GM18858 (cell line): ENCODE measurements around the gene THRB.
"Not testable (repeated sequence)": the region's sequence is repeated elsewhere in the genome, so short reads cannot be mapped to it uniquely, and the experiment has no call there.

Experiments used
- ATAC-seq: cut with Tn5 transposase; IDR thresholded peaks from one replicate; pipeline ENCODE4 v1.9.1; 2021; ENCODE audit not compliant: unreplicated experiment

The THRB gene

DNA sequence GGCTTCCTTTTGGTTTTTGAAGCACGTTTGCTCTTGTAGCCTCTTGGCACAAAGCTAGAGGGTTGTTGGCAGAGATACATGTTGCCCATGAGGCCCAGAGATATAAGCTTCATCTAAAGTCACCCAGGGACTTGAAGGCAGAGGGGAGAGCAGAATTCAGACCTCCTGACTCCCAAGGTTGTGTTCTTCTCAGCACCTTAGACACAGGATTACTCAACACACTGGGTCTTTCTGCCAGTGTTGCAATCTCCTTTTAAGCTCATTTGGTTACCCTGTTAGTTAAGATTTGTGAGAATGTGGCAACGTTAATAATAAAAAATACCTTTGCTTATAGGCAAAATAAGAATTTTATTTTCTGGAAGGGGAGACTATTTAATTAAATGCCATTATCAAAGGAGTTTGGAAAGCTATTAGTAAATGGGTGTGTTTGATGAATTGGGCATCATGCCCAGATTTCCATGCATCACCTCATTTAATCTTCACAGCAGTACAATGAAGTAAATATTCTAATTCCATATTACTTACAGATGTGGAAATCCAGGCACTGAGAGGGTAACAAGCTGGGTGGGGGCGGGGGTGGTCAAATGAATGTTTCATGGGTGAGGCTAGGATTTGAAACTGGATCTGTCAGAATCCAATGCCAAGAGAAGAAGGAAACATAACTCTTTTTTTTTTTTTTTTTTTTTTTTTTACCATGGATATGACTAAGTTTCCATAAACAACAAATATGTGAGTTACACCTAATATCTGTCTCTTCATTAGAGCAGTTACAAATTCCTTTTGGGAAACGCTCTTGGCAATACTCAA, 366.2 kb downstream of the THRB start:
- ATAC-seq = no peak

- ATAC-seq = no peak
Measured at GRCh38 chr3:24123596-24123995, 371.1 kb downstream of the THRB start.

DNA sequence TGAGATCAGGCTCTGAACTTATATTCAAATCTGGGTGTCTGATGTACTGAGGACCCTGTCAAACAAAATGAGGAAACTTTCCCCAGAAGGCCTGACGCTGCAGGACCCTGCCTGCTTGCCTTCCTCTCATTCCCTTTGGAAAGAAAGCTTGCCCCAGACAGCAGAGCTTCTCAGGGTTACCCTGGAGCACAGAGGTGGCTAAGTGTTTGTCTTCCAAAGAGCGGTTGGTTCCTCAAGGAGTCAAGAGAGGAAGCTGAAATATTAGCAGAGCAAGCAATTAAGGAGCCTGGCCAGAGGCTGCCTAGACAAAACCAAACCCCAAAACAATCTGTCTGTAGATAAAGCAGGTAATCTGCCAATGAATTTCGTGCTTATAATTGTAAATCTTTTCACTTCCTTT, 374.2 kb downstream of the THRB start:
- no peak for ATAC-seq

DNA sequence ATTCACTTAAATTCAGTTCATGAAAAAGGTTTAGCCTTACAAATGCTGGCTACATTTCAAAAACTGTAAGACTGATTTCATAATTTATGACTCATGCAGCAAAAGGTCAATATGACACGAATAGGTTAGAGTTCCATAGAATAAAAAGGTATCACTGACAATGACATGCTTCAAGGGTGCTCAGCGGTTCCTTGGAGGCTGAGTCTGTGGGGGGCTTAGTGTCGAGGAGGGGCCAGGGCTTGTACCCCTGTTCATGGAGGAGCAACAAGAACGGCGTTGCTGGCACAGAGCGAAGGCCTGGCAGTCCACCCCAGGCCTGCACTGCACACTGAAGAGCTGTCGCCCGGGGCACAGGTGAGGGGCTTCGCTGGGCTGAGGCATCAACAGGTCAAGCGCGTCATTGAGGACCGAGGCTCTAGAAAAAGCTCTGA, 375.3 kb downstream of the THRB start:
- no peak for ATAC-seq

DNA sequence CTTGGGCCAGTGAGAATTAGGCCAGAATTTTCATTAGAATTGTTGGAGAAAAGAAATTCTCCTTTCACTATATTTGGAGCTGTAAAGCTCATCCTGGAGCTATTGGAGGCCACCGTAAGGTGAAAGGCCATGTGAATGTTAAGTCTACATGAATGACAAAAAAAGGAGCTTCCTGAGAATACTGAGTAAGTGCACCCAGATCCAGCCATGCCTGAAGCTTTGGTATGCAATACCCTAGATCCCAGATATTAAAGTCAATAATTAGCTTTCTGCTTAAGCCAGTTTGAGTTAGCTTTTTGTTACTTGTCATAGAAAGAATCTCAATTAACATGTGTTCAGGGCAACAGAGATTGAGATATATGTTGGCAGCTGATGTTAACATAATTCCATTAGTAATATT, 377.1 kb downstream of the THRB start:
- ATAC-seq = no peak

DNA sequence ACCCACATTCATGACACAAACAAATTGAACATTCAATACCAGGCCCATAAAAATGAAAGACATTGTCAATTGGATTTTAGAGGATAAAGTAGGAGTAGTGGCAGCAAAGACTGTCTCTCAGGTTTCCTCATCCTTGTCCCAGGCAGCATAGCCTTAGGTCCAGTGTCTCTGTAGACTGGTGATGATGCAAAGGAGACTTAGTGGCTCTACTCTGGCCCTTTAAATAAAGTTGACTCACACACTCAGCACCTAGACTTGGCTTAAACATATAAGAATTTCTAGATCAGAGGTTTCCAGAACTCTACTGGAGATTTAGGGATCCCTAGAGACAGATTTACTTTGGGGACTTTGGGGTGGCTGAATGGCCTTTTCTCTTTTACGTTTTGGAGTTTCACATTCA, 382.9 kb downstream of the THRB start:
- no peak for ATAC-seq

GRCh38 chr3:24110051-24110450, 384.6 kb downstream of the THRB start:
- ATAC-seq = no peak

GRCh38 chr3:24101676-24102168, 392.9 kb downstream of the THRB start:
- ATAC-seq = no peak

GRCh38 chr3:24100696-24101402, 393.8 kb downstream of the THRB start:
- ATAC-seq = no peak

- ATAC-seq = no peak
Measured at GRCh38 chr3:24096695-24097290, 397.9 kb downstream of the THRB start.

DNA sequence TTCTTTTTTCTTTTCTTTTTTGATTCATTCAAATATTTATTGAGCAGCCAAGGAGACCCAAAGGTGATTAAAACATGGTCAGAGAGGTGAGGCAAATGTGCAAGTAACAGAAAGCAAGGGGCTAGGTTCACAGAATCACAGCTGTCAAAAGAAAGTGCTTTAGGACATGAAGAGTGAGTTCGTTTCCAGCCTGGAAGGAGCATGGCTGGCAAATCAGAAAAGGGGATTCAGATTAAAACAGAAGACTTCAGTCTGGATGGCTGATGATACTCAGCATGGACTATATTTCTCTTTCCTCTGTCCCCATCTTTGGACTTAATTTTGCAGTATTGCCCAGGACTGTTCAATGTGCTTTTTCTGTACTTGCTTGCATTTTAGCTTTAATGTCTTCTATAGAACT, 398.4 kb downstream of the THRB start:
- ATAC-seq = no peak

DNA sequence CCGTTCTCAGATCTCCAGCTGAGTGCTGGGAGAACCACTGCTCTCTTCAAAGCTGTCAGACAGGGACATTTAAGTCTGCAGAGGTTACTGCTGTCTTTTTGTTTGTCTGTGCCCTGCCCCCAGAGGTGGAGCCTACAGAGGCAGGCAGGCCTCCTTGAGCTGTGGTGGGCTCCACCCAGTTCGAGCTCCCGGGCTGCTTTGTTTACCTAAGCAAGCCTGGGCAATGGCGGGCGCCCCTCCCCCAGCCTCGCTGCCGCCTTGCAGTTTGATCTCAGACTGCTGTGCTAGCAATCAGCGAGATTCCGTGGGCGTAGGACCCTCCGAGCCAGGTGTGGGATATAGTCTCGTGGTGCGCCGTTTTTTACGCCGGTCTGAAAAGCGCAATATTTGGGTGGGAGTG, 399.8 kb downstream of the THRB start:
- ATAC-seq = not testable (repeated sequence)

GRCh38 chr3:24088782-24089181, 405.9 kb downstream of the THRB start:
- peak; percentile 68 for ATAC-seq

GRCh38 chr3:24087469-24087868, 407.2 kb downstream of the THRB start:
- ATAC-seq = no peak

- ATAC-seq = no peak
Measured at GRCh38 chr3:24086617-24087404, 407.8 kb downstream of the THRB start.

GRCh38 chr3:24086206-24086605, 408.4 kb downstream of the THRB start:
- no peak for ATAC-seq

DNA sequence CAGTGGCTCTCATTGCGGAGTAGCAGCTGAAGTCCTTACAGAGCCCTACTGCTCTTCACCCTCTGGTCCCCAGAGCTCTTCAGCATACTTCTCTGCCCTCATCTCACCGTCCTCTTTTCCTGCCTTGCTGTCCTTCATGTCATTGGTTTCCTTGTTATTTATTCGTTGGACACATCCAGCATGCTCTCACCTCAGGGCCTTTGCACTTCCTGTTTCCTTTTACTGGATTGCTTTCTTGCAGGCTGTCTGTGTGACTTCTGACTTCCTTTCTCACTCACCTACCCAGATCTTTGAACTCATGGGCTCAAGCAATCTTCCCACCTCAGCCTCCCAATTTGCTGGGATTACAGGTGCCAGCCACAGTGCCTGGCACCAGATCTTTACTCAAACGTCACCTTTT, 422.5 kb downstream of the THRB start:
- no peak for ATAC-seq

- no peak for ATAC-seq
Measured at GRCh38 chr3:24069045-24069444, 425.6 kb downstream of the THRB start.

DNA sequence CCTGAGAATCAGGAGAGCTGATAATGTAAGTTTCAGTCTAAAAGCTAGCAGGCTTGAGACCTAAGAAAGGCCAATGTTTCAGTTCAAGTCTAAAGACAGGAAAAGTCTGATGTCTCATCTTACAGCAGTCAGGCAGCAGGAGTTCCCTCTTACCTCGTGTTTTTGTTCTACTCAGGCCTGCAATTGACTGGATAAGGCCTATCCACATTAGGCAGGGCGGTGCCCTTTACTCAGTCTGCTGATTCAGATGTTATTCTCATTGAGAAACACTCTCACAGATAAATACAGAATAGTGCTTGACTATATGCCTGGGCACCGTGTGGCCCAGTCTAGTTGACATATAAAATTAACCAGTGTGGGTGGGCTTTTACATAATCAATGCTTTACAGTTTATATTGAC, 427.2 kb downstream of the THRB start:
- no peak for ATAC-seq
